ENCODE measurements around the gene SNX33.
A peak's percentile ranks its signal among the peaks of the same experiment; 100 is the strongest.
"Not testable (repeated sequence)": the region's sequence is repeated elsewhere in the genome, so short reads cannot be mapped to it uniquely, and the experiment has no call there.

SNX33 gene

GRCh38 chr15:75662823-75663519 lies 15.3 kb downstream of the SNX33 start:
- no peak for DNase-seq (ENCODE audit: low read depth)

- DNase-seq (ENCODE audit: low read depth), result no peak
Measured at GRCh38 chr15:75663931-75664421, 16.3 kb downstream of the SNX33 start.

GRCh38 chr15:75666823-75667501 lies 19.2 kb downstream of the SNX33 start:
- peak; percentile 100 for DNase-seq (ENCODE audit: low read depth)

- DNase-seq (ENCODE audit: low read depth), result peak; percentile 36
Measured at GRCh38 chr15:75669191-75669878, 21.6 kb downstream of the SNX33 start.

- no peak for DNase-seq (ENCODE audit: low read depth)
Measured at GRCh38 chr15:75669879-75670212, 22.1 kb downstream of the SNX33 start.

GRCh38 chr15:75671730-75672602 lies 24.3 kb downstream of the SNX33 start:
- peak; percentile 58 for DNase-seq (ENCODE audit: low read depth)

GRCh38 chr15:75672646-75673425 lies 25.1 kb downstream of the SNX33 start:
- peak; percentile 89 for DNase-seq (ENCODE audit: low read depth)

- peak; percentile 91 for DNase-seq (ENCODE audit: low read depth)
Measured at GRCh38 chr15:75673426-75674235, 25.9 kb downstream of the SNX33 start.

- no peak for DNase-seq (ENCODE audit: low read depth)
Measured at GRCh38 chr15:75674366-75674765, 26.7 kb downstream of the SNX33 start.

GRCh38 chr15:75675579-75676404 lies 28.1 kb downstream of the SNX33 start:
- no peak for DNase-seq (ENCODE audit: low read depth)

GRCh38 chr15:75676688-75677464 lies 29.2 kb downstream of the SNX33 start:
- DNase-seq (ENCODE audit: low read depth), result no peak

GRCh38 chr15:75677465-75678323 lies 30.0 kb downstream of the SNX33 start:
- DNase-seq (ENCODE audit: low read depth), result no peak

- not testable (repeated sequence) for DNase-seq (ENCODE audit: low read depth)
Measured at GRCh38 chr15:75678324-75678690, 30.6 kb downstream of the SNX33 start.

- DNase-seq (ENCODE audit: low read depth), result no peak
Measured at GRCh38 chr15:75680007-75680789, 32.5 kb downstream of the SNX33 start.

- DNase-seq (ENCODE audit: low read depth), result no peak
Measured at GRCh38 chr15:75682181-75683135, 34.7 kb downstream of the SNX33 start.

Measured in EH (cell line).